Measurements from ENCODE around the gene HBE1. TPM values are rescaled to one million over a fixed set of nuclear protein-coding genes. Genes with fewer than 3 reads are reported as not detected.
A peak's percentile ranks its signal among the peaks of the same experiment; 100 is the strongest.

The HBE1 gene
- total and polyA plus RNA-seq, 9 of the 15 experiments (the other 6 are each of a cell fraction or from before 2014, with no cell fraction given) = 612 to 10,250 (median 2,181) TPM

DNA sequence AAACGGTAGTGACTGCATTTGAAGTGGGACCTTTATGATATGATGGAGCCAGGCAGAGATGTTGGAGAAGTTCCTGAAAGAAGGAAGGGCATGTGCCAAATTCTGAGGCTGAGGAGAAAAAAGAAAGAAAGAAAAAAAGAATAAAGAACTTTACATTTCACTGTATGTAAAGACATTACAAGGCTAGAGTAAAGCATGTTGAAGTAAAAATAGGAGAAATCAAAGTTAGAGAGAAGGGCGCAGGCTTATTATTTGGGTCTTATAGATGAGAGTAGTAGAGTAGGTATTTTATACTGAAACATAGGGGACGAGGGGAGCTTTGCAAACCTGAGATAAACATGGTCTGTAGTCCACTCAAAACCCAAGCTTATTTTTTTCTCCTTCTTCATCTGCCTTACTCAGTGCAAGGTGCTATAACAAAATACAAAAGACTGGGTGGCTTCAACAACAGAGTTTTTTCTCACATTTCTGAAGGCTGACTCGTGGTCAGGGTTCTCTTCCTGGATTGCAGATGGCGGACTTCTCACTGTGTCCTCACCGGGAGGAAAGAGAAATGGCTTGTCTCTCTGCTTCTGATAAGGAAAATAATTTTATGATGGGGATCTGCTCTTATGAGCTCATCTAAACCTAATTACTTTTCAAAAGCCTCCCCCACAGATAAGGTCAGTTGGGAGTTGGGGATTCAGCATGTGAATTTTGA lies 22.8 kb downstream of the HBE1 start (continued):
- TF ChIP-seq, protein P1, sequence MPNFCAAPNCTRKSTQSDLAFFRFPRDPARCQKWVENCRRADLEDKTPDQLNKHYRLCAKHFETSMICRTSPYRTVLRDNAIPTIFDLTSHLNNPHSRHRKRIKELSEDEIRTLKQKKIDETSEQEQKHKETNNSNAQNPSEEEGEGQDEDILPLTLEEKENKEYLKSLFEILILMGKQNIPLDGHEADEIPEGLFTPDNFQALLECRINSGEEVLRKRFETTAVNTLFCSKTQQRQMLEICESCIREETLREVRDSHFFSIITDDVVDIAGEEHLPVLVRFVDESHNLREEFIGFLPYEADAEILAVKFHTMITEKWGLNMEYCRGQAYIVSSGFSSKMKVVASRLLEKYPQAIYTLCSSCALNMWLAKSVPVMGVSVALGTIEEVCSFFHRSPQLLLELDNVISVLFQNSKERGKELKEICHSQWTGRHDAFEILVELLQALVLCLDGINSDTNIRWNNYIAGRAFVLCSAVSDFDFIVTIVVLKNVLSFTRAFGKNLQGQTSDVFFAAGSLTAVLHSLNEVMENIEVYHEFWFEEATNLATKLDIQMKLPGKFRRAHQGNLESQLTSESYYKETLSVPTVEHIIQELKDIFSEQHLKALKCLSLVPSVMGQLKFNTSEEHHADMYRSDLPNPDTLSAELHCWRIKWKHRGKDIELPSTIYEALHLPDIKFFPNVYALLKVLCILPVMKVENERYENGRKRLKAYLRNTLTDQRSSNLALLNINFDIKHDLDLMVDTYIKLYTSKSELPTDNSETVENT (CRISPR knock-in tag; IDR thresholded peaks at IDR 0.05) = no peak

DNA sequence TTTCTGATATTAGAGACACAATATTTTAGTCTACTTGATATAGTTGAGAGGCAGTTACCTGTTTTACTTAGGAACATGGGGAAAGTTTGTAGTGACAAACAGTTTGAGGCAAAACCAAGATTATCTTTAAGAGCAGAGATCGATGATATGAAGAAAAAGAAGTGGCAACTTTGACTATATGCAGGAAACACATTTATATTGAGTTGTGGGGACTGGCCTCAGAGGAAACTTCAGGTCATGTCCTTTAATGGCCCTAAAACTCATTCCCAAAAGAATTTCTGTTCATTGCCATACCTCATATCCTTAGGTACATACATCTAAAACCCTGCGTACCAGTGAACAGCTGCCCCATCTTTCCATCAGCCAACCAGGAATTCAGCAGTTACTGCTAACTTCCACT lies 24.6 kb downstream of the HBE1 start:
- no peak for FAIRE-seq
- Histone ChIP-seq H3K27ac (ENCODE audit: extremely low read depth, low read depth, low read length) (peak overlapping the region; percentile 72), H3K9me3 (replicated peaks; ENCODE audit: control insufficient read depth, insufficient read depth, low read depth, low read length) (no peaks in the 10 kb centered on the region), H4K20me1 (replicated peaks; ENCODE audit: control insufficient read depth, insufficient read depth, low read length) (peaks cover 5% of the 10 kb centered on the region; the same call in 1 of the 2 replicates), H2AFZ (ENCODE audit: low read depth, low read length) (no peak overlapping the region), H3K27me3 (ENCODE audit: control insufficient read depth in 2 of 2, insufficient read depth in 2 of 2, low read length in 2 of 2) (no peaks in the 10 kb centered on the region), H3K9me1 (ENCODE audit: control insufficient read depth, insufficient read depth, low read length) (no peaks in the 10 kb centered on the region), H3K4me1 (replicated peaks in 1 of 2; ENCODE audit: control insufficient read depth in 2 of 2, insufficient read depth in 2 of 2, low read length in 2 of 2) (peaks cover 8 to 26% of the 10 kb centered on the region in 2 experiments), H3K79me2 (ENCODE audit: control insufficient read depth, insufficient read depth, low read length) (peaks cover 92% of the 10 kb centered on the region), H3K4me2 (ENCODE audit: insufficient read depth, low read length) (peak overlapping the region; percentile 88), H3K9ac (ENCODE audit: insufficient read depth in 1 of 2, low read depth in 2 of 2, low read length in 2 of 2) (peak overlapping the region; percentile 70; a peak in 3 of 4 replicates), H3K36me3 (ENCODE audit: control insufficient read depth, insufficient read depth, low read length) (peaks cover 43% of the 10 kb centered on the region), H3K4me3 (peak overlapping the region; percentile 54)
- intact Hi-C loops (cut with micrococcal nuclease) (no loop called here), in situ Hi-C loops (cut with MboI) (no loop called here)
- 17% methylated on average over 2 of the region's 2 CpGs for WGBS (ENCODE audit: insufficient coverage, low coverage, missing lambda C conversion rate)
- BruUV-seq (replicated peaks) = no TSS peak
- TF ChIP-seq, protein P2, sequence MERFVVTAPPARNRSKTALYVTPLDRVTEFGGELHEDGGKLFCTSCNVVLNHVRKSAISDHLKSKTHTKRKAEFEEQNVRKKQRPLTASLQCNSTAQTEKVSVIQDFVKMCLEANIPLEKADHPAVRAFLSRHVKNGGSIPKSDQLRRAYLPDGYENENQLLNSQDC (CRISPR knock-in tag; IDR thresholded peaks at IDR 0.05) = 0 out of 2 replicates have a peak, but pooled peaks have one; percentile 50
- TF ChIP-seq NFATC3 (IDR thresholded peaks at IDR 0.05) (0 out of 2 replicates have a peak, but pooled peaks have one; percentile 37), KDM1A (IDR thresholded peaks at IDR 0.05) (peak in 1 of 2 experiments; percentile 27; a peak in 1 of 4 replicates), CHD1 (IDR thresholded peaks at IDR 0.05; ENCODE audit: low read length) (peak; percentile 14), PML (IDR thresholded peaks at IDR 0.05; ENCODE audit: low read length) (0 out of 2 replicates have a peak, but pooled peaks have one; percentile 24), BRD4 (IDR thresholded peaks at IDR 0.05) (no peak), RBFOX2 (IDR thresholded peaks at IDR 0.05; ENCODE audit: low read depth, low read length) (peak; percentile 51; the same call in 1 of the 2 replicates), POLR2G (IDR thresholded peaks at IDR 0.05; ENCODE audit: low read depth, low read length) (0 out of 2 replicates have a peak, but pooled peaks have one; percentile 22), HMG20B (CRISPR knock-in tag; IDR thresholded peaks at IDR 0.05) (no peak), SMARCA4 (IDR thresholded peaks at IDR 0.05) (0 out of 2 replicates have a peak, but pooled peaks have one; percentile 7)
- POLR2A ChIA-PET = interaction anchor here (0.9 to 1.0 kb wide), 2 partner anchors 9 to 24 kb away, joined by 3 read pairs; partner anchors contain the start of gene HBE1
- ATAC-seq = no peak
- CTCF ChIA-PET (ENCODE audit: low intra/inter-chr PET ratio) = no interaction called here
- peak in 1 of 4 experiments; percentile 40 for DNase-seq (ENCODE audit: extremely low read depth in 1 of 4, low spot score in 3 of 4)

Data from K562 (cell line).